ENCODE data around the gene GRK1. TPM values are rescaled to one million over a fixed set of nuclear protein-coding genes. Genes with fewer than 3 reads are reported as not detected.
"Not testable (repeated sequence)": the region's sequence is repeated elsewhere in the genome, so short reads cannot be mapped to it uniquely, and the experiment has no call there.

The GRK1 gene
- total RNA-seq, 1 donor from 2014 or later, result not detected

- H3K4me3 ChIP-seq (ENCODE audit: low read depth, low read length); H3K36me3 ChIP-seq (ENCODE audit: control insufficient read depth, insufficient read depth, low read length); H3K27me3 ChIP-seq (ENCODE audit: control insufficient read depth, insufficient read depth, low read length); DNase-seq (ENCODE audit: low read depth): not testable (repeated sequence)
- peak; percentile 8 for TF ChIP-seq CTCF (IDR thresholded peaks at IDR 0.05; ENCODE audit: insufficient read depth, low read length, poor library complexity, severe bottlenecking)
Measured at GRCh38 chr13:113621498-113621897, 45.5 kb upstream of the GRK1 start.

GRCh38 chr13:113621986-113622550 lies 45.0 kb upstream of the GRK1 start:
- DNase-seq (ENCODE audit: low read depth); H3K27me3 ChIP-seq (ENCODE audit: control insufficient read depth, insufficient read depth, low read length); H3K4me3 ChIP-seq (ENCODE audit: low read depth, low read length); H3K36me3 ChIP-seq (ENCODE audit: control insufficient read depth, insufficient read depth, low read length): not testable (repeated sequence)

GRCh38 chr13:113622791-113623490 lies 44.1 kb upstream of the GRK1 start:
- no peak for TF ChIP-seq CTCF (IDR thresholded peaks at IDR 0.05; ENCODE audit: insufficient read depth, low read length, poor library complexity, severe bottlenecking)
- no peaks in the 10 kb centered on the region for H3K36me3 ChIP-seq (ENCODE audit: control insufficient read depth, insufficient read depth, low read length)
- no peak for DNase-seq (ENCODE audit: low read depth)
- no peaks in the 10 kb centered on the region for H3K27me3 ChIP-seq (ENCODE audit: control insufficient read depth, insufficient read depth, low read length)
- H3K4me3 ChIP-seq (ENCODE audit: low read depth, low read length), result no peak overlapping the region

- Histone ChIP-seq H3K36me3 (ENCODE audit: control insufficient read depth, insufficient read depth, low read length) (no peaks in the 10 kb centered on the region), H3K4me3 (ENCODE audit: low read depth, low read length) (no peak overlapping the region), H3K27me3 (ENCODE audit: control insufficient read depth, insufficient read depth, low read length) (no peaks in the 10 kb centered on the region)
- no peak for TF ChIP-seq CTCF (IDR thresholded peaks at IDR 0.05; ENCODE audit: insufficient read depth, low read length, poor library complexity, severe bottlenecking)
- no peak for DNase-seq (ENCODE audit: low read depth)
Measured at GRCh38 chr13:113623491-113624234, 43.4 kb upstream of the GRK1 start.

GRCh38 chr13:113624235-113624587 lies 42.8 kb upstream of the GRK1 start:
- TF ChIP-seq CTCF (IDR thresholded peaks at IDR 0.05; ENCODE audit: insufficient read depth, low read length, poor library complexity, severe bottlenecking), result no peak
- no peaks in the 10 kb centered on the region for H3K36me3 ChIP-seq (ENCODE audit: control insufficient read depth, insufficient read depth, low read length)
- H3K27me3 ChIP-seq (ENCODE audit: control insufficient read depth, insufficient read depth, low read length), result no peaks in the 10 kb centered on the region

GRCh38 chr13:113624640-113625304 lies 42.2 kb upstream of the GRK1 start:
- not testable (repeated sequence) for H3K4me3 ChIP-seq (ENCODE audit: low read depth, low read length); H3K27me3 ChIP-seq (ENCODE audit: control insufficient read depth, insufficient read depth, low read length); H3K36me3 ChIP-seq (ENCODE audit: control insufficient read depth, insufficient read depth, low read length); DNase-seq (ENCODE audit: low read depth)

More at GRCh38 chr13:113624235-113624587, 42.8 kb upstream of the GRK1 start:
- DNase-seq (ENCODE audit: low read depth), result no peak
- H3K4me3 ChIP-seq (ENCODE audit: low read depth, low read length), result no peak overlapping the region

Data from kidney epithelial cell (primary cell).